ACC112 (cell line): ENCODE measurements around the gene BNC2.

Experiments
- H2AFZ ChIP-seq: fragments of 200-600 bp; sonication (generic); one replicate; pipeline ENCODE4 v1.6.0; 2017; ENCODE audit warnings: antibody characterized with exemption, low read length; ENCODE audit not compliant: unreplicated experiment
- H3K27ac ChIP-seq: fragments of 200-600 bp; sonication (generic); 2 replicates; pipeline ENCODE4 v1.5.1; 2014; ENCODE audit warnings: low read depth, mild to moderate bottlenecking, antibody characterized with exemption, low read length, moderate library complexity
- H3K27me3 ChIP-seq: fragments of 200-600 bp; sonication (generic); 2 replicates; pipeline ENCODE4 v1.6.1; 2014; ENCODE audit warnings: mild to moderate bottlenecking, antibody characterized with exemption, low read length, moderate library complexity, mixed read lengths; ENCODE audit not compliant: insufficient read depth
- H3K36me3 ChIP-seq: fragments of 200-600 bp; sonication (generic); 2 replicates; pipeline ENCODE4 v1.6.1; 2016; ENCODE audit warnings: mild to moderate bottlenecking, antibody characterized with exemption, low read length, moderate library complexity, mixed read lengths; ENCODE audit not compliant: insufficient read depth
- H3K4me1 ChIP-seq: fragments of 200-600 bp; sonication (generic); one replicate; pipeline ENCODE4 v1.6.1; 2016; ENCODE audit warnings: low read length, mixed read lengths; ENCODE audit not compliant: insufficient read depth, unreplicated experiment, control insufficient read depth
- H3K4me3 ChIP-seq: fragments of 200-600 bp; sonication (generic); 2 replicates; pipeline ENCODE4 v1.5.1; 2014; ENCODE audit warnings: mild to moderate bottlenecking, low read depth, low read length
- H3K79me2 ChIP-seq: fragments of 200-600 bp; sonication (generic); one replicate; pipeline ENCODE4 v1.6.0; 2016; ENCODE audit warnings: low read length; ENCODE audit not compliant: control insufficient read depth, unreplicated experiment, insufficient read depth

Gene BNC2

DNA sequence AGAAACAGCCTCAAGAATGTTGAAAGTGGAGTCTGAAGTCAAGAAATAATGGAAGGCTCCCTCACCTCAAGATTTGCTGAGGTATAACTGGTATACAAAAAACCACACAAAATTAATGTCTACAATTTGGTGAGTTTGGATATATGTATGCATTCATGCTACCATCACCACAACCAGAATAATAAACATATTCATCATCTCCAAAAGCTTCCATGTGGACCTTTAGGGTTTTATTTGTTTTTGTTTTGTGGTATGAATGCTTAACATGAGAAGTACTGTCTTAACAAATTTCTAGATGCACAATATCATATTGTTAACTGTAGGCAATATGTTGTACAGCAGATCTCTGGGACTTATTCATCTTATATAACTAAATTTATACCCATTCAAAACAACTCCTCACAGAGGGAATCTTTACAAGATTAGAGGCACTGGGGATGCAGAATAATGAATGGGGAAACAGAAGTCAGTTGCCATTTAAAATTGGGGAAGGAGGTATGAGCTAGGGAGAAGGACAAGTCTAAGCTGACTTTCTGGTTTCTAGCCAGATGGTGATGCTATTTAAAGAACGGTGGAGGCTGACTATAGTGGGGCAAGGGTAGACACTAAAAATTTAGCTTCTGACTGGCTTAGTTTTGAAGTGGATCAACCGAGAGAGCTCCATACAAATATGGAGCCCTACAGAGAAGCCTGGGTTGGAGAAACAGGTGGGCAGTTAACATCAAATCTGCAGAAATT lies 213.9 kb downstream of the BNC2 start:
- Histone ChIP-seq H3K79me2 (peaks cover 34% of the 10 kb centered on the region), H3K27ac (no peak overlapping the region), H3K27me3 (no peaks in the 10 kb centered on the region), H2AFZ (no peak overlapping the region), H3K36me3 (no peaks in the 10 kb centered on the region), H3K4me1 (peaks cover 45% of the 10 kb centered on the region), H3K4me3 (no peak overlapping the region)

DNA sequence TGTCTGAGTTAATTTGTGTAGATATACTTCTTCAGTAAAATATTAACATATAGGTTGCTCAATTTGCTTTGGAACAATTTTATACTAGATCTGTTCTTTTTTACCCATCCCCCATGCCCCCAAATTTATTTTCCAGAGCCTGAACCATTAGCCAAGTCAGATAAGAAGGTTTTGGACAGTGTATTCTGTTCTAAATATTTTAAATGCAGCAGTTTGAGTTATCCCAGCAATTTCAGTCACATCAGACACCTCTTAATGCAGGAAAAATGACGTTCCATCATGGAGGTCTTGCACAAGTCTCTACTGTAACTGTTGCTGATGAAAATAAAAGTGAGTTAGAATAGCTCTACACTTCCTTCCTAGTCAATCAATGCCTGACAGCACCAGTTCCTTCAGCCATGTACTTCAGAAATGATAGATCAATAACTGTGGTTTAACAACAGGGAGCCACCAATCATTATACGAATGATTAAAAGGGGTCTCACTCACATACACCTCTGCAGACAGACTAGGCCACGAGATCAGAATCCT lies 215.8 kb downstream of the BNC2 start:
- Histone ChIP-seq H3K79me2 (peaks cover 41% of the 10 kb centered on the region), H3K4me1 (peaks cover 50% of the 10 kb centered on the region), H2AFZ (no peak overlapping the region), H3K27ac (peak overlapping the region; percentile 39; the same call in 1 of the 2 replicates), H3K4me3 (peak overlapping the region; percentile 74), H3K36me3 (no peaks in the 10 kb centered on the region), H3K27me3 (no peaks in the 10 kb centered on the region)

DNA sequence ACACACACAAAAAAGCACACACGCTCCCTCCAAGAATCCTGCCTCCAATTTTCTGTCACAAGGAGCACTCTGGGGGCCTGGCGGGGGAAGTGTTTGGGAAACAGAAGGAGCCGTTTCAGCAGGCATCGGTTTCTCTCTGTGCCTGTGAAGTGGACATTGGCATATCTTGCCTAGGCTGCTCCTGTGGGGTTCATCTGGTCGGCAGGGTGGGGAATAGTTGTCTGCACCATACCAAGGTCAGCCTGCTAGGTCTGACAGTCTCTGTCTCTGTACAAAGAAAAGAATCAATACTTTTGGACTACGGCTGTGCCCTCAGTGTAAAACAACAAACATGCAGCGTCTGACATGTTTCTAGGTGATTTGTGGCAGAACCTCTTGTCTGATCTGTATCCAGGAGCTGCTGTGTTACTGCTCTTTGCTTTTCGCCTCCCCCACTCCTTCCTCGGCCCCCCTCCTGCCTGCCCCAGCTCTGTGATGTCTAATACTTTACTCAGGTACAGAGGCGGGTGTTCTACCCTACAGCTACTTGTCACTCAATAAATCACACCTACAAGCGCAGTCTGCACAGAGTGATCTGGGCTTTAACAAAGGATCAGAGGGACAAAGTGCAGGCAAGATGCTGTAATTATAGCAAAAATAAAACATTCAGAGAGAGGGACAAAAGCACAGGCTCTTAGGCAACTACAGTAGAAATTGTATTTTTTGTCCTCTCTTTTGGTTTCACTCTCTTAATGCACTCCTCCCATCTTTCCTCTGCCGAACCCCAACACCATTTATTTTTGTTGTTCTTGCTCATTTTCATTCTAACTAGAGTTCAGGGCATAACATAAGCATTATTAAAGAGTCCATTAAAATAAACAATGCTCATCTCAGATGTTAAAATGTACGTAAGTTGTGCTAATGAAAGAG lies 216.7 kb downstream of the BNC2 start:
- peaks cover 44% of the 10 kb centered on the region for H3K79me2 ChIP-seq
- peak overlapping the region; percentile 39 for H3K27ac ChIP-seq
- H3K4me1 ChIP-seq = peaks cover 50% of the 10 kb centered on the region
- peak overlapping the region; percentile 29 for H2AFZ ChIP-seq
- no peaks in the 10 kb centered on the region for H3K36me3 ChIP-seq
- no peaks in the 10 kb centered on the region for H3K27me3 ChIP-seq
- H3K4me3 ChIP-seq = peak overlapping the region; percentile 74

DNA sequence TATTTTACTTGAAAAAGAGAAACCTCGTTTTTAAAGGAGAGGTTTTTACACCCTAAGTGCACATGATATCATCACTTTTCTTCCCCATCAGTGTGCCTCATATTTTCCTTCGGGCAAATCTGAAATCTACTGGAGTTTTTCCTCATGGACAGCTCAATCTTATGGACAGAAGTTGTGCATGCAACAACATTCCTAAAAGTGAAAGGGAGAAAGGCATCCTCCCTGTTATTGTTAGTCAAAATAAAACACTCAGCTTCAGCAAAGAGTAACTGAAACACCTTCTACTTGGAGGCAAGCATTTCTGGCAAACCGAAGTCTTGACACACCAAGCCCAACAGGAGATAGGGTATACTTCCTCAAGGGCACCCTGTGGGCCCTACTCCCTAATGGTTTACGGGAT lies 217.9 kb downstream of the BNC2 start:
- Histone ChIP-seq H3K4me1 (peaks cover 50% of the 10 kb centered on the region), H3K79me2 (peaks cover 42% of the 10 kb centered on the region), H3K36me3 (no peaks in the 10 kb centered on the region), H3K4me3 (peak overlapping the region; percentile 74), H2AFZ (no peak overlapping the region), H3K27me3 (no peaks in the 10 kb centered on the region), H3K27ac (peak overlapping the region; percentile 39; the same call in 1 of the 2 replicates)

DNA sequence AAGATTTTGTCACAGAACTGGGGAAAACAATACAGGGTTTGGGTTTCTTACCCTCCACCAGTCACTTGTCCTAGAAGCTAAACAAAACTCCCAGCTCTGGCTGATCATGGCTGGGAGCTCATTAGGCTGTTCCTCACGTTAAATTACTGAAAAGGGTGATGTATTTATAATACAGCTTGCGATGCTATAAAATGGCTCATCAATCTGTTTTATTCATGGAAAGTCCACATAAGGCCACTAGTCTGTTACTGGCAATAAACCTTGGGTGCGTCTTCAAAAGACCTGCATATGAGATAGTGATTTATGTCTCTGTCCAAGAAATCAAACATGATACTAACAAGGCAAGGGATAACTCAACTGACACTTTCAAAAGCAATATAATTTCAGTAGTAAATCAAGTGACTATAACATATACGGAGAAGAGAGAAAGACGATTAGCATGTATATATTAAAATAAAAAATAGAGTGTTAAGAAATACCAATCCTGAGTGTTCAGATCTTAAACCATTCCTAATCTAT lies 219.0 kb downstream of the BNC2 start:
- H3K4me1 ChIP-seq = peaks cover 44% of the 10 kb centered on the region
- H3K4me3 ChIP-seq = no peak overlapping the region
- no peaks in the 10 kb centered on the region for H3K36me3 ChIP-seq
- H3K27ac ChIP-seq = no peak overlapping the region
- H3K79me2 ChIP-seq = peaks cover 42% of the 10 kb centered on the region
- no peak overlapping the region for H2AFZ ChIP-seq
- H3K27me3 ChIP-seq = no peaks in the 10 kb centered on the region

DNA sequence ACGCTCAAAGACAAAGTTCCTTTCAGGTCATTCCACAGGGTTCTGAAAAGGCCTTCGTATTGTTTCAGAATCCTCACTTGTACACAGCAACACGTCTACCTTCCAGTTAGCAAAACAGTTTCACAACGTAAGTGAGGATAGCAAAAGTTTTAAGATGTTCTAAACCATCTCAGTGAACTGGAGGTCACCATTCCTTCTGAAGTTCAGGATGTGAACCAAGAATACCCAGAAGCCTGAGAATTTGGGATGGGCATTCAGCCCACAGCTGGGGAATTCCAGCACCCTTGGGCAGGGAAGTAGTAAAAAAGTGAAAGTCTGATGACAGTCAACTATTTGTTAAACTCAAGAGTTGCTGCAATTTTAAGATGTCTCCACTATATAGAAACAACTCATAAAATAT lies 224.5 kb downstream of the BNC2 start:
- H3K27me3 ChIP-seq = no peaks in the 10 kb centered on the region
- no peak overlapping the region for H2AFZ ChIP-seq
- H3K79me2 ChIP-seq = peaks cover 17% of the 10 kb centered on the region

DNA sequence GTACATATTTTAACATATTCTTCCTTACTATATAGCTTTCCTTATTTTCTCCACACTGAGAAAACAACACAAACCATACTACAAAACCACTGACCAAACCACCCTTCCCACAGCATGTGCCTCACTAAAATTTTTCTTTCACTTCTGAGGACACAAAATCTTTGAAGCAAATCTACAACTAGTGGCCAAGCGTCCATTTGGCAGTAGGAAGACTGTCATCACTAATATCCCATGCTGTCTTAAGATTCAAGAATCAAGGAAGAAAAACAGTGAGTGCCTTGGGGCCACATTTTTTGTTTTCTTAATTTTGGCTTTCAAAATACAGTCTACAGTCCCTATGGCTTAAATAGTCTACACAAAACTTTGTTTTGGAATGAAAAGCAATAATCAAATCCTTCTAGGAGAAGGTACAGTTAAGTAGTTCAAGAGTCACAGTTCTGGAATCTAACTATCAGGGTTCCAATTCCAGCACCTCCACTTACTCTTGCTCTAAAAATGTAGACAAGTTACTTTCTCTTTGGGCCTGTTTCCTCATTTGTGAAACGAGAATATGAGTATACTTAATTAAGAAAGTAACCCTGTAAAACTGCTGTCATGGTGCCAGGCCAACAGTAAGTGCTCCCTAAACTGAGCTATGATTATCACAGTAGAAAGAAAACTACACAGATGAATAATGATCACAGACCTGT lies 227.9 kb downstream of the BNC2 start:
- Histone ChIP-seq H3K4me1 (peaks cover 4% of the 10 kb centered on the region), H3K4me3 (no peak overlapping the region), H3K27me3 (no peaks in the 10 kb centered on the region), H3K27ac (no peak overlapping the region), H2AFZ (no peak overlapping the region), H3K79me2 (peaks cover 30% of the 10 kb centered on the region), H3K36me3 (no peaks in the 10 kb centered on the region)

More for the DNA sequence above, 224.5 kb downstream of the BNC2 start:
- Histone ChIP-seq H3K27ac (no peak overlapping the region), H3K36me3 (no peaks in the 10 kb centered on the region), H3K4me1 (peaks cover 4% of the 10 kb centered on the region), H3K4me3 (no peak overlapping the region)

DNA sequence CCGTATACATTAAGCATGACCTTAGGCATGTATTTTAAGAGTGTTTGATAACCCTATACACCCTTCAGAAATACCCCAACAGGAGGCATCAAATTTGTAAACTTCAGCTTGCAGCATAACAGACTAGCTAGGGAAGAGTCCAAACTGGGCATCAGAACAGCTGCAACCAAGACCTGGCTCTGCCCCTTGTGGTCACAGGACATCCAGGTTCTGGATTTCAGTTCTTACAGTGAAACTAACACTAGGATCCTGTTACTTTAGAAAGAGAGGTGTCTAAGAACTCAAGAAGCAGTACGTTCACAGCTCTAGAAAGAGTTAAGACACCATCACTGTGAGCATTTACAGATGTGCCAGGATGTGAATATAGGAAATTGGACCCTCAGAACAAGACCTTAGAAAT lies 229.8 kb downstream of the BNC2 start:
- Histone ChIP-seq H2AFZ (no peak overlapping the region), H3K27ac (no peak overlapping the region), H3K36me3 (no peaks in the 10 kb centered on the region), H3K27me3 (no peaks in the 10 kb centered on the region), H3K4me1 (peaks cover 4% of the 10 kb centered on the region), H3K4me3 (no peak overlapping the region), H3K79me2 (peaks cover 39% of the 10 kb centered on the region)

DNA sequence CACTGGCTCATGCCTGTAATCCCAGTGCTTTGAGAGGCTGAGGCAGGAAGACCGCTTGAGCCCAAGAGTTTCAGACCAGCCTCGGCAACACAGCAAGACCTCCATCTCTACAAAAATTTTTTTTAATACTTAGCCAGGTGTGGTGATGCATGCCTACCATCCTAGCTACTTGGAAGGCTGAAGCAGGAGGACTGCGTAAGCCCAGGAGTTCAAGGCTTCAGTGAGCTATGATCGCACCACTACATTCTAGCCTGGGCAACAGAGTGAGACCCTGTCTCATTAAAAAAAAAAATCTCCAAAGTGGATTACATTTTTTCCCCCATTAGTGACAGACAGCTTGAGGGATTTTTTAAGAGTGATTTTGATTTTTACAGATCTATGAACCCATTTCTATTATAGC lies 230.8 kb downstream of the BNC2 start:
- Histone ChIP-seq H3K36me3 (no peaks in the 10 kb centered on the region), H2AFZ (no peak overlapping the region), H3K27ac (no peak overlapping the region), H3K79me2 (peaks cover 42% of the 10 kb centered on the region), H3K4me3 (no peak overlapping the region), H3K4me1 (peaks cover 4% of the 10 kb centered on the region), H3K27me3 (no peaks in the 10 kb centered on the region)

DNA sequence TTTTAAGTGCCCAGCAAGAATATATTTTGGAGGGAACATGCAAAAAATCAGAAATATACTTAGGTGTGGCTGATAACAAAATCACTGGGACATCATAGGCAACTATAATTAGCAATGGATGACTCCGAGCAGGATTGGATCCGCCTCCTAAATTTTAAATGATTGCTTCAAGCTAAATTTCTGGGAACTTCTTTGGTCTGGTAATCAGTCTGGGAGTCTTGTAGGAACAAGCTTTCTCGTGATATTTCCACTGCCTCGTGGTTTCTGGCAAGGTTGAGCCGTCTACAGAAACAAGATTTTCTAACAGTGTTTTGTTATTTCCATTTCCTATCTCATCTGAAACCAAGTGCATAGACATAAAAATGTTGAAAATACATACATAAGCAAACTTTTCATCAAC lies 232.6 kb downstream of the BNC2 start:
- Histone ChIP-seq H3K36me3 (no peaks in the 10 kb centered on the region), H3K27ac (no peak overlapping the region), H3K4me3 (no peak overlapping the region), H3K4me1 (peaks cover 3% of the 10 kb centered on the region), H3K27me3 (no peaks in the 10 kb centered on the region), H2AFZ (no peak overlapping the region), H3K79me2 (peaks cover 40% of the 10 kb centered on the region)
